ENCODE measurements around the gene CACNA2D4.

Gene CACNA2D4

GRCh38 chr12:1920971-1921370, 2.5 kb upstream of the CACNA2D4 start:
- H3K27ac ChIP-seq: no peak overlapping the region
- TF ChIP-seq, protein P1, sequence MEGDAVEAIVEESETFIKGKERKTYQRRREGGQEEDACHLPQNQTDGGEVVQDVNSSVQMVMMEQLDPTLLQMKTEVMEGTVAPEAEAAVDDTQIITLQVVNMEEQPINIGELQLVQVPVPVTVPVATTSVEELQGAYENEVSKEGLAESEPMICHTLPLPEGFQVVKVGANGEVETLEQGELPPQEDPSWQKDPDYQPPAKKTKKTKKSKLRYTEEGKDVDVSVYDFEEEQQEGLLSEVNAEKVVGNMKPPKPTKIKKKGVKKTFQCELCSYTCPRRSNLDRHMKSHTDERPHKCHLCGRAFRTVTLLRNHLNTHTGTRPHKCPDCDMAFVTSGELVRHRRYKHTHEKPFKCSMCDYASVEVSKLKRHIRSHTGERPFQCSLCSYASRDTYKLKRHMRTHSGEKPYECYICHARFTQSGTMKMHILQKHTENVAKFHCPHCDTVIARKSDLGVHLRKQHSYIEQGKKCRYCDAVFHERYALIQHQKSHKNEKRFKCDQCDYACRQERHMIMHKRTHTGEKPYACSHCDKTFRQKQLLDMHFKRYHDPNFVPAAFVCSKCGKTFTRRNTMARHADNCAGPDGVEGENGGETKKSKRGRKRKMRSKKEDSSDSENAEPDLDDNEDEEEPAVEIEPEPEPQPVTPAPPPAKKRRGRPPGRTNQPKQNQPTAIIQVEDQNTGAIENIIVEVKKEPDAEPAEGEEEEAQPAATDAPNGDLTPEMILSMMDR (conservative IDR thresholded peaks at IDR 0.05): no peak
- no peak for TF ChIP-seq ZFX (IDR thresholded peaks at IDR 0.05)

GRCh38 chr12:1920436-1920835, 2.0 kb upstream of the CACNA2D4 start:
- no peak overlapping the region for H3K27ac ChIP-seq
- no peak for TF ChIP-seq ZFX (IDR thresholded peaks at IDR 0.05)
- TF ChIP-seq, protein P1 (conservative IDR thresholded peaks at IDR 0.05): no peak

DNA sequence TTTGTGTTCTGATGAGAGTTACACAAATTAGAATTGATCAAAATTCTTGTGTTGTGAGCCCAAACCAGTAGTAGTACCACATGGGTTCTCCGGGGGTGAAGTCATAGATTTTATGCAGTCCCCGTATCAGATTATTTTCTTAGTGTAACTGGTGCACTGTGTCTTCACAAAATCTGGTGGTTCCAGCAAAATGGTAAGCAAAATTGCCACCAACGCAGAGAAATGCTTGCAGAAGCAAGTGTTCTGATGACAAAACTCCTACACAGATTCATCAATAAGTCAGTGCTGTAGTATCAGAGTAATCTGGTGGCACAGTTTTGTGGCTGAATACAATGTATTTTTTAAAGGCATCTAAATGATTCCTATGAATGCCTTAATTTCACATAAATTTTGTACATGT, 1.3 kb upstream of the CACNA2D4 start:
- TF ChIP-seq, protein P1 (conservative IDR thresholded peaks at IDR 0.05): no peak
- TF ChIP-seq ZFX (IDR thresholded peaks at IDR 0.05): no peak
- no peak overlapping the region for H3K27ac ChIP-seq

- TF ChIP-seq, protein P1 (conservative IDR thresholded peaks at IDR 0.05): no peak
- no peak for TF ChIP-seq ZFX (IDR thresholded peaks at IDR 0.05)
- no peak overlapping the region for H3K27ac ChIP-seq
Observed at GRCh38 chr12:1919284-1919683, 832 bp upstream of the CACNA2D4 start.

GRCh38 chr12:1918884-1919236, 408 bp upstream of the CACNA2D4 start:
- no peak overlapping the region for H3K27ac ChIP-seq

DNA sequence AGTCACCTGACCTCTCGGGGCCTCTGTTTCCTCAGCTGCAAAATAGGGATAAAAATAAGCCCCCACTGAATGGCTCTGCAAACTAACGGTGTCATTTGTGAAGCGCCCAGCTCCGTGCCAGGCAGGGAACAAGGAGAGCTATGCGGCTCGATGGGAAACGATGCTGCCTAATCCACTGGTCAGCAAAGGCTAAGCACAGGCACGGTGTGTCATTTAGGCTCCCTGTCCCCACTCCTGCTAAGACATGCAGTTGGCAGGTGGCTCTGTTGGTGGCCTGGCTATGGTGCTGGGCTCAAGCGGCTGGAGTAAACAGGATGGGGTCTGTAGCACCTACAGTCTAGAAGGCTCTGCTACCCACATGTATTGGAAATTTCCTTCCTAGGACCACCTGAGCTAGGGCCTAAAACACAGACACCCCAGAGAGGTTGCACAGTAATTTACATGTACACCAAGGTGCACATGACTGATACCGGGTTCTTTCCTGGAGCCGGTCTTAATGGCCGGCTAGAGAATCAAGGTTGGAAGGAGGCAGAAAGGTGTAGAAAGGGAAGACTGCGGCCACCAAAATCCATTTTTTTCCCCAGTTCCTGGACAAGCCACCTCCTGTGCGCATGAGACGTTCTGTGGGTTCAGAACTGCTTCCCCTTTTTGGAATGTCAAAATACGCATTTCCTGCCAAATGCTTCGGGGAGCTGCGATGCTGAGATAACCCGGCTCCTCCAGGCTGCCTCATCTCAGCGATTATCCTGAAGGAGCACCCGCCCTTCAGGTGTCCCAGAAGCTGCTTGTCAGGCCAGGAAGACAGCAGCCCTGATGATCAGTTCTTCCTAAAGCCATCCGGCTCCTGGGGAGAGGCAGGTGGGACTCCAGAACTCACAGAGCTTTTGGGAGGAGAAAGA, 1.0 kb downstream of the CACNA2D4 start:
- no peak for TF ChIP-seq ZFX (IDR thresholded peaks at IDR 0.05)
- TF ChIP-seq, protein P1 (conservative IDR thresholded peaks at IDR 0.05): no peak
- H3K27ac ChIP-seq: no peak overlapping the region

More at GRCh38 chr12:1918884-1919236, 408 bp upstream of the CACNA2D4 start:
- TF ChIP-seq, protein P1 (conservative IDR thresholded peaks at IDR 0.05): no peak
- no peak for TF ChIP-seq ZFX (IDR thresholded peaks at IDR 0.05)

DNA sequence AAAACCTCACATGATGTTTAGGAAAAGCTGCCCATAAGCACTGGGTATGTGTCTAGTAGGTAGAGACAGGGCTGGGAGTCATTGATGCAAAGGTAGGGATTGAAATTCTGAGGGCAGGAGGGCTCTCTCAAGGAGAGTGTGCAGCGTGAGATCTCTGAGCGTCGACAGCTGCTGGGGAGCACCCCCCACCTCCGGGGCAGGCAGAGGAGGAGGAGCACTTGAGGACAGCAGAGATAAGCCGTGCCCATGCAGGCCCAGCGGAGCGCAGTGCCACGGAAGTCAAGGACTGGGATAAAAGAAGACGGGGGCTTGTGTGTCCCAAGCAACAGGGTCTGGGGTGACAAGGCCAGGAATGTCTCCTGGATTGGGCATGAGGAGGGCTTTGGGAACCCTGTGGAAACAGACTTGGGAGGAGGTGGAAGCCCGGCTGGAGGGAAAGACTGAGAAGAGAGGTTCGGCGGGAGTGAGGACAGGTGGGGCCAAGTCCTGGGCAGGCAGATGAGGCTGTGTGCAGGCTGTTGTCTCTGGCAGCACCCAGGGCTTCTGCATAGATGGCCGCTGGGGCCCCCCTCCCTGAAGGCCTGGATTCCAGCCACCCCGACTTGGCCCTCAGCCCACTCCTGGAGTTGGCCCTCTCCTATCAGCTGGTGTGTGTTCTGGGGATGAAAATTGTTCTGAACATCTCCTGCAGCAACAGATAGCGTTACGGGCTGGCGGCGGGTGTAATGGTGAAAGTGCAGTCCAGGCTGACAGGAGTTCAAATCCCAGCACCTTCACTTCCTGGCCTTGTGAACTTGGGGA, 1.9 kb downstream of the CACNA2D4 start:
- no peak overlapping the region for H3K27ac ChIP-seq
- TF ChIP-seq, protein P1 (conservative IDR thresholded peaks at IDR 0.05): no peak
- no peak for TF ChIP-seq ZFX (IDR thresholded peaks at IDR 0.05)
